GM12874 (cell line): ENCODE results near the gene OPA1.

Experiments
- TF ChIP-seq, protein P1 (sequence below): IDR thresholded peaks from 2 replicates; pipeline ENCODE4 v1.5.1; 2011; ENCODE audit warnings: low read depth, mild to moderate bottlenecking, control low read depth, low read length, moderate library complexity; ENCODE audit not compliant: insufficient read depth

Gene OPA1

DNA sequence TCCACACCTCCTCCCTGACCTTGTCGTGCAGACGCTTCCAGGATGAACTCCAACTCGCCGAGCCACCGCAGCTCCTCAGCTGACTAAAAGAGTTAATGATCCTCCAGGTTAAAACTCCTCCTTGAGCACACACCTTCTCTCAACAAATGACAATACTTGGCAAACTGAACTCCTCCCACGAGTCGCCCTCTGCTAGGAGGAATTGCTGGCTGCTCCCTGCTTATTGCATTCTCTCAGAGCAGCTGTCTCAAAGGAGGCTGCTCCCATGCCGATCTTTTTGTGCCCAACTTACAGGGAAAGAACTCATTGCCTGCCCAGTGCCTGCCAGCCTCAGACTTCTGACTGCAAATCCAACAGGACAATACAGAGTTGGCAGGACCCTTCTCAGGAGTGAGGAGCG, 38.2 kb upstream of the OPA1 start, which contains the start of gene ATP13A4:
ATP13A4 (minus strand) TSS at position 85 of the 400 bp plus-strand sequence. CDS start 96 bp downstream, outside the sequence.
- TF ChIP-seq, protein P1, sequence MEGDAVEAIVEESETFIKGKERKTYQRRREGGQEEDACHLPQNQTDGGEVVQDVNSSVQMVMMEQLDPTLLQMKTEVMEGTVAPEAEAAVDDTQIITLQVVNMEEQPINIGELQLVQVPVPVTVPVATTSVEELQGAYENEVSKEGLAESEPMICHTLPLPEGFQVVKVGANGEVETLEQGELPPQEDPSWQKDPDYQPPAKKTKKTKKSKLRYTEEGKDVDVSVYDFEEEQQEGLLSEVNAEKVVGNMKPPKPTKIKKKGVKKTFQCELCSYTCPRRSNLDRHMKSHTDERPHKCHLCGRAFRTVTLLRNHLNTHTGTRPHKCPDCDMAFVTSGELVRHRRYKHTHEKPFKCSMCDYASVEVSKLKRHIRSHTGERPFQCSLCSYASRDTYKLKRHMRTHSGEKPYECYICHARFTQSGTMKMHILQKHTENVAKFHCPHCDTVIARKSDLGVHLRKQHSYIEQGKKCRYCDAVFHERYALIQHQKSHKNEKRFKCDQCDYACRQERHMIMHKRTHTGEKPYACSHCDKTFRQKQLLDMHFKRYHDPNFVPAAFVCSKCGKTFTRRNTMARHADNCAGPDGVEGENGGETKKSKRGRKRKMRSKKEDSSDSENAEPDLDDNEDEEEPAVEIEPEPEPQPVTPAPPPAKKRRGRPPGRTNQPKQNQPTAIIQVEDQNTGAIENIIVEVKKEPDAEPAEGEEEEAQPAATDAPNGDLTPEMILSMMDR = no peak

GRCh38 chr3:193556841-193557240, 36.2 kb upstream of the OPA1 start:
- TF ChIP-seq, protein P1 = no peak

DNA sequence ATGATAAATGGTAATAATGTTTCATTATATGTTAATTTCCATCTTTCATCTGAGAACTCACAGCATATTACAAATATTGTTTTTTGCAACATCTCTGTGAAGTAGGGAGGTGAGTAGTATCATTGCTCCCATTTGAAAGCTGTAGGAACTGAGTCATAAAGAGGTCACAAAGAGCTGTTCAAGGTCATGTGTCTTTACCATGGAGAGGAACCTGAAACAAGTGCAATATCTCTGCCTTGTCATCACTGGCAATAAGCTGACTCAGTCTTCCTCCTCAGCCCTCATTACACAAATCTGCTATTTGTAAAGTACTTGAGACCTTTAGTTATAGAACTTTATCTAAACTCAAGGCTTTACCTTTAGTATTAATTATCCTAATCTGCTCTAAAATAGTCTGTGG, 33.9 kb upstream of the OPA1 start:
- TF ChIP-seq, protein P1 = no peak

- TF ChIP-seq, protein P1 = no peak
Observed at GRCh38 chr3:193560091-193560490, 32.9 kb upstream of the OPA1 start.

- TF ChIP-seq, protein P1 = no peak
Observed at GRCh38 chr3:193560870-193561269, 32.1 kb upstream of the OPA1 start.

GRCh38 chr3:193563426-193563825, 29.6 kb upstream of the OPA1 start:
- TF ChIP-seq, protein P1 = no peak

DNA sequence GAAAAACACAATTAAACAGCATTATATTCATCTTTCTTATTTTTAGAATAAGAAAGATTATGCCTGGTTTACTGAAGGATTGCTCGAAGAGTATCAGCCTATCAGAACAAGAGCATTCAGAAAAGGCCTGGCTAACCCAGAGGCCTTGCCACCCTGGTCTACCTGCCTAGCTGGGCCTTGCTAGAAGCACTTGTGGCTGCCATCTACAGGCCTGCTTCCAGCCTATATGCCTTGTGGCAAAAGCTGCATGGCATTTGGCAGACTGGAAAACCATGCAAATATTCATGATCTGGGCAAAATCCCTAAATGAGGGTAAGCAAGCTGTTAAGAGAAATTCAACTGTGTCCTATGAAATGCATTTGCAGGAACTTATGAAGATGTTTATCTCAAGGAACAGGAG, 29.0 kb upstream of the OPA1 start:
- TF ChIP-seq, protein P1 = no peak
